LNCAP (cell line): ENCODE measurements around the gene SLC17A9.
A peak's percentile ranks its signal among the peaks of the same experiment; 100 is the strongest.

ENCODE experiments used
- CTCF ChIP-seq: fragments of 450-650 bp; IDR thresholded peaks from 2 replicates; pipeline ENCODE4 v1.5.1; 2017; ENCODE audit warnings: mild to moderate bottlenecking

SLC17A9 gene

GRCh38 chr20:63007646-63008488, 55.4 kb downstream of the SLC17A9 start:
- no peak for TF ChIP-seq CTCF

- no peak for TF ChIP-seq CTCF
Measured at GRCh38 chr20:63008541-63009044, 56.1 kb downstream of the SLC17A9 start.

- TF ChIP-seq CTCF: peak; percentile 91
Measured at GRCh38 chr20:63009045-63009961, 56.8 kb downstream of the SLC17A9 start.

- TF ChIP-seq CTCF: no peak
Measured at GRCh38 chr20:63009988-63010769, 57.7 kb downstream of the SLC17A9 start.

DNA sequence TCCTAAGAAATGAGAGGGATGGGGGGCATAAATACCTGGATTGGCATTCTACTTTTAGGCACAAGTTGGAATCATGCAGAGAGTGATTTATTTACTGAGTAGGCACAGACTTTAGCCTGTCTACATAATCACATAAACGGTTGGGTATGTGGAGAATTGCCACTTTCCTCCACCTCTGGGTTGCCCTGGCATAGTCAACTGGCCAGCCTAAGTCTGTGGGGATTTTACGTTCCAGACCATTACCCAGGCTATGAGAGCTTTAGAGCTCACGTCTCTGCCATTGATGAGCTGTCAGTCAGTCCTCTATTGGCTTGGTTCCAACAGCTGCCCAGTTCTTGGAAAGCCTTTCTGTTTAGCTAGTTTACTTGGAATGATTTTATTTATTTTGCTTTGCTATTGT, 59.3 kb downstream of the SLC17A9 start:
- TF ChIP-seq CTCF: no peak

- TF ChIP-seq CTCF: no peak
Measured at GRCh38 chr20:63013207-63013606, 60.7 kb downstream of the SLC17A9 start.

DNA sequence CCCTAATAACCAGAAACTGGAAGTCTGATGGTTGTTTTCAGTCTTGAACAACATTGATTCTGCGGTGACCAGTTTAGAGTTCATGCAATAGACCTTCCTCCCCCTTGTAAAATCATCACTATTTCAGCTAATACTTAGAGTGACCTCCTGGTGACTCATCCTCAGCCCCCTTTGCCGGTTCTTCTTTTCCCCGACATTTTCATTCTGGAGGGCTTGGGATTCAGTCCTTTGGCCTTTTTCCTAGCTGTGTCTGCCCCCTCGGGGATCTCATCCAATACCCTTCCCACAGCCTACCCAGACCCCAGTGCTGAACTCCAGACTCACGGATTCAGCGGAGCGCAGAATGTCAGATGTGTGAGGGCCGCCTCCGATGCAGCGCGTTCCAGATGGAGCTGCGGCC, 61.8 kb downstream of the SLC17A9 start:
- TF ChIP-seq CTCF: no peak
